Tibial artery (tissue), 4 donors: Measurements from ENCODE around the gene VSX1.
A peak's percentile ranks its signal among the peaks of the same experiment; 100 is the strongest.

ENCODE experiments used
- DNase-seq, 2 donors: peaks; one replicate each; pipeline ENCODE4 v3.0.0-alpha.2; 2019
- H3K27ac ChIP-seq, 2 donors: fragments of 200-600 bp; sonication (generic) in 1 of 2; 1 replicate in 1 of 2; 2 replicates in 1 of 2; pipeline ENCODE4 v1.5.1; 2018 to 2019; ENCODE audit warnings: mild to moderate bottlenecking in 1 of 2
- H3K27me3 ChIP-seq, 2 donors: fragments of 200-600 bp; sonication (generic) in 1 of 2; one replicate each; pipeline versions ENCODE4 v1.5.1 to v1.6.0; 2016 to 2019
- H3K36me3 ChIP-seq, 3 donors: fragments of 200-600 bp; sonication (generic) in 2 of 3; one replicate each; pipeline ENCODE4 v1.5.1; 2016 to 2019; ENCODE audit warnings: mild to moderate bottlenecking in 2 of 3
- H3K4me1 ChIP-seq, 4 donors: fragments of 200-600 bp; sonication (generic) in 2 of 4; 1 replicate in 3 of 4; 2 replicates in 1 of 4; pipeline ENCODE4 v1.5.1; 2016 to 2019
- H3K4me3 ChIP-seq, 2 donors: fragments of 200-600 bp; sonication (generic) in 1 of 2; 1 replicate in 1 of 2; 2 replicates in 1 of 2; pipeline ENCODE4 v1.5.1; 2018 to 2019; ENCODE audit warnings: mild to moderate bottlenecking in 2 of 2
- H3K9me3 ChIP-seq, 3 donors: fragments of 200-600 bp; sonication (generic) in 1 of 3; one replicate each; pipeline ENCODE4 v1.5.1; 2016 to 2019
- CTCF ChIP-seq, 2 experiments: fragments of 200-600 bp in 1 of 2; fragments of 450-650 bp in 1 of 2; IDR thresholded peaks; one replicate each; pipeline ENCODE4 v1.5.1; 2017 to 2019; ENCODE audit warnings: antibody characterized with exemption in 2 of 2, mild to moderate bottlenecking in 1 of 2, moderate library complexity in 1 of 2
- intact Hi-C: fragments of 100-400 bp; cut with DNase I; formaldehyde crosslinking; loops from one replicate; pipeline ENCODE4 v1.15.0; 2023; ENCODE audit warnings: low total_unique reads

VSX1 gene

GRCh38 chr20:25054096-25054820, 27.7 kb downstream of the VSX1 start:
- TF ChIP-seq CTCF (IDR thresholded peaks at IDR 0.05): no peak
- no peaks in the 10 kb centered on the region for H3K27me3 ChIP-seq
- no peaks in the 10 kb centered on the region for H3K9me3 ChIP-seq
- peak overlapping the region in 1 of 2 donors; percentile 24 for H3K4me3 ChIP-seq
- H3K36me3 ChIP-seq: no peaks in the 10 kb centered on the region
- H3K27ac ChIP-seq: peak overlapping the region; percentile 93 to 96
- peaks cover 10 to 88% (median 78%) of the 10 kb centered on the region in 4 donors for H3K4me1 ChIP-seq
- peak in 1 of 2 donors; percentile 51 for DNase-seq
- intact Hi-C loops: loop anchor here (10.0 kb wide), 1 partner anchor 181 kb away; no protein-coding TSS in a partner anchor

- no peak for TF ChIP-seq CTCF (IDR thresholded peaks at IDR 0.05)
- H3K9me3 ChIP-seq: no peaks in the 10 kb centered on the region
- peak overlapping the region; percentile 2 to 24 for H3K4me3 ChIP-seq
- no peaks in the 10 kb centered on the region for H3K36me3 ChIP-seq
- H3K27me3 ChIP-seq: no peaks in the 10 kb centered on the region
- DNase-seq: peak; percentile 74 to 85
- H3K27ac ChIP-seq: peak overlapping the region; percentile 93 to 96
- intact Hi-C loops: loop anchor here (10.0 kb wide), 1 partner anchor 181 kb away; no protein-coding TSS in a partner anchor
- H3K4me1 ChIP-seq: peaks cover 10 to 87% (median 81%) of the 10 kb centered on the region in 4 donors
These were observed 28.5 kb downstream of the VSX1 start for GRCh38 chr20:25053255-25054031.

- DNase-seq: peak; percentile 67 to 83
- intact Hi-C loops: loop anchor here (10.0 kb wide), 1 partner anchor 182 kb away; no protein-coding TSS in a partner anchor
- peak overlapping the region in 1 of 2 donors; percentile 2 for H3K4me3 ChIP-seq
- H3K27me3 ChIP-seq: no peaks in the 10 kb centered on the region
- no peaks in the 10 kb centered on the region for H3K9me3 ChIP-seq
- no peak for TF ChIP-seq CTCF (IDR thresholded peaks at IDR 0.05)
- peaks cover 10 to 94% (median 86%) of the 10 kb centered on the region in 4 donors for H3K4me1 ChIP-seq
- H3K27ac ChIP-seq: peak overlapping the region; percentile 93 to 96
- peaks cover under 1 to 5% (median 4%) of the 10 kb centered on the region in 3 donors for H3K36me3 ChIP-seq
These were observed 29.4 kb downstream of the VSX1 start for GRCh38 chr20:25052255-25053194.

GRCh38 chr20:25051386-25052155, 30.4 kb downstream of the VSX1 start:
- Histone ChIP-seq H3K27me3 (no peaks in the 10 kb centered on the region), H3K27ac (peak overlapping the region; percentile 93 to 96), H3K4me3 (no peak overlapping the region), H3K36me3 (peaks cover 8 to 14% (median 10%) of the 10 kb centered on the region in 3 donors), H3K9me3 (no peaks in the 10 kb centered on the region), H3K4me1 (peaks cover 10 to 98% (median 92%) of the 10 kb centered on the region in 4 donors)
- no peak for TF ChIP-seq CTCF (IDR thresholded peaks at IDR 0.05)
- intact Hi-C loops: loop anchor here (10.0 kb wide), 1 partner anchor 183 kb away; no protein-coding TSS in a partner anchor
- DNase-seq: peak; percentile 12 to 51
